Nephron progenitor cell (in vitro differentiated cells): Measurements from ENCODE around the gene NEAT1.
A peak's percentile ranks its signal among the peaks of the same experiment; 100 is the strongest.

ENCODE experiments used
- DNase-seq: peaks from one replicate; pipeline ENCODE4 v3.0.0; 2021
- H3K27ac Mint-ChIP-seq: 2 replicates; pipeline ENCODE4 v1.8.0; 2021; ENCODE audit warnings: mild to moderate bottlenecking, moderate library complexity, mixed read lengths
- H3K27me3 Mint-ChIP-seq: 2 replicates; pipeline ENCODE4 v1.8.0; 2021; ENCODE audit warnings: mild to moderate bottlenecking, low read depth, mixed read lengths; ENCODE audit not compliant: poor library complexity
- H3K36me3 Mint-ChIP-seq: 2 replicates; pipeline ENCODE4 v1.8.0; 2021; ENCODE audit warnings: low read depth, mixed read lengths
- H3K4me1 Mint-ChIP-seq: 2 replicates; pipeline ENCODE4 v1.8.0; 2021; ENCODE audit warnings: mixed read lengths
- H3K4me3 Mint-ChIP-seq: 2 replicates; pipeline ENCODE4 v1.8.0; 2021; ENCODE audit warnings: mild to moderate bottlenecking, moderate library complexity, mixed read lengths
- H3K9me3 Mint-ChIP-seq: 2 replicates; pipeline ENCODE4 v1.8.0; 2021; ENCODE audit warnings: mild to moderate bottlenecking, moderate library complexity, mixed read lengths
- TF ChIP-seq, protein P1 (sequence below): fragments of 200-600 bp; sonication (generic); IDR thresholded peaks from 2 replicates; pipeline ENCODE4 v1.5.0; 2021; ENCODE audit warnings: antibody characterized with exemption

Gene NEAT1

DNA sequence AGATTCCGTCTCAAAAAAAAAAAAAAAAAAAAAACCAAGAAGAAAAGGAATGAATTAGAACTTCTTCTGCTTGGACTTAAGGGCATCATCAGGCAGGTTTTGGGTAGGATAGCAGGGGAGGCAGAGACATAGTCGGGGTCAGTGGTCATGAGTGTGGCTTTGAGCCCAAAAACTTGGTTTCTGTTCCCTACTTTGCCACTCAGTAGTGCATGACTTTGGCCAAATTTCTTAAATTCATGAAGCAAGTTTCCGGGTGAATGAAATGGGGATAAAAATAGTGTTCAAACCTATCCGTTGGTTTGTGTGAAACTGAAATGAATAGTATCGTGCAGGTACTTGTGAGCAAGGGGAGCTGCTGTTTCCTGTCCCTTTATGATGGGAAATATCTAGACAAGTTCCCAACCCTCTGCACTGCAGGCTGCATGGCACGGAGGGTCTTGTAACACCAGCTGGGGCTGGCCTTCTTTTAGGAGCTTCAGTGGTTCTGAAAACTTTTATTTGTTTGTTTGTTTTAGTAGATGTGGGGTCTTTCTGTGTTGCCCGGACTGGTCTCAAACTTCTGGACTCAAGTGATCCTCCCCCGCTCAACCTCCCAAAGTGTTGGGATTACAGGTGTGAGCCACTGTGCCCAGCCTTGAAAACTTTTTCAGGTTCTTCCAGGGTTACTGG is 18.4 kb downstream of the NEAT1 start:
- TF ChIP-seq, protein P1, sequence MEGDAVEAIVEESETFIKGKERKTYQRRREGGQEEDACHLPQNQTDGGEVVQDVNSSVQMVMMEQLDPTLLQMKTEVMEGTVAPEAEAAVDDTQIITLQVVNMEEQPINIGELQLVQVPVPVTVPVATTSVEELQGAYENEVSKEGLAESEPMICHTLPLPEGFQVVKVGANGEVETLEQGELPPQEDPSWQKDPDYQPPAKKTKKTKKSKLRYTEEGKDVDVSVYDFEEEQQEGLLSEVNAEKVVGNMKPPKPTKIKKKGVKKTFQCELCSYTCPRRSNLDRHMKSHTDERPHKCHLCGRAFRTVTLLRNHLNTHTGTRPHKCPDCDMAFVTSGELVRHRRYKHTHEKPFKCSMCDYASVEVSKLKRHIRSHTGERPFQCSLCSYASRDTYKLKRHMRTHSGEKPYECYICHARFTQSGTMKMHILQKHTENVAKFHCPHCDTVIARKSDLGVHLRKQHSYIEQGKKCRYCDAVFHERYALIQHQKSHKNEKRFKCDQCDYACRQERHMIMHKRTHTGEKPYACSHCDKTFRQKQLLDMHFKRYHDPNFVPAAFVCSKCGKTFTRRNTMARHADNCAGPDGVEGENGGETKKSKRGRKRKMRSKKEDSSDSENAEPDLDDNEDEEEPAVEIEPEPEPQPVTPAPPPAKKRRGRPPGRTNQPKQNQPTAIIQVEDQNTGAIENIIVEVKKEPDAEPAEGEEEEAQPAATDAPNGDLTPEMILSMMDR: no peak
- peaks cover 64% of the 10 kb centered on the region for H3K4me1 Mint-ChIP-seq

DNA sequence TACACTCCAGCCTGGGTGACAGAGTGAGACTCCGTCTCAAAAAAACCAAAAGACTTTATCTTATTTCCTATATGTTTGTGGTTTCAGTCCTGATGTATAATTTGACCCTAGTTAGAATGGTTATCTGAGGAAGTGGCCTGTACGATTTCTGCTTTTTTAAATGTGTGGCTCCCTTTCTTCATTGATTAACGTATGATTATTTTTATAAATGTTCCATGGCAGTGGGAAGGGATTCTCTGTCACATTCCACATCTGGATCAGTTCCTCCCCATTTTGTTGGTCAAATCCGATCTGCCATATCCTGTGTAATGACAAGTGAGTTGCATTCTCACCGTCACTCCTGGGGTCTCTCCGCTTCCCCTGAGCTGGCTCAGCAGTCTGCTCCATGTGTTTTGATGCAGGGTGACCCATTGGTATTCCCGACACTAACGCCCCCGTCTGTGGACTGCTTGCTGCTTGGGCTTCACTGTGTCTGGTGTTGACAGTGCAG is 20.3 kb downstream of the NEAT1 start:
- peaks cover 3% of the 10 kb centered on the region for H3K9me3 Mint-ChIP-seq
- peak overlapping the region; percentile 98 for H3K27ac Mint-ChIP-seq
- peaks cover 58% of the 10 kb centered on the region for H3K4me1 Mint-ChIP-seq

More for the DNA sequence above, 18.4 kb downstream of the NEAT1 start:
- no peak overlapping the region for H3K4me3 Mint-ChIP-seq
- DNase-seq: no peak
- no peaks in the 10 kb centered on the region for H3K9me3 Mint-ChIP-seq
- H3K27ac Mint-ChIP-seq: peak overlapping the region; percentile 57
- peaks cover 43% of the 10 kb centered on the region for H3K36me3 Mint-ChIP-seq
- no peaks in the 10 kb centered on the region for H3K27me3 Mint-ChIP-seq

DNA sequence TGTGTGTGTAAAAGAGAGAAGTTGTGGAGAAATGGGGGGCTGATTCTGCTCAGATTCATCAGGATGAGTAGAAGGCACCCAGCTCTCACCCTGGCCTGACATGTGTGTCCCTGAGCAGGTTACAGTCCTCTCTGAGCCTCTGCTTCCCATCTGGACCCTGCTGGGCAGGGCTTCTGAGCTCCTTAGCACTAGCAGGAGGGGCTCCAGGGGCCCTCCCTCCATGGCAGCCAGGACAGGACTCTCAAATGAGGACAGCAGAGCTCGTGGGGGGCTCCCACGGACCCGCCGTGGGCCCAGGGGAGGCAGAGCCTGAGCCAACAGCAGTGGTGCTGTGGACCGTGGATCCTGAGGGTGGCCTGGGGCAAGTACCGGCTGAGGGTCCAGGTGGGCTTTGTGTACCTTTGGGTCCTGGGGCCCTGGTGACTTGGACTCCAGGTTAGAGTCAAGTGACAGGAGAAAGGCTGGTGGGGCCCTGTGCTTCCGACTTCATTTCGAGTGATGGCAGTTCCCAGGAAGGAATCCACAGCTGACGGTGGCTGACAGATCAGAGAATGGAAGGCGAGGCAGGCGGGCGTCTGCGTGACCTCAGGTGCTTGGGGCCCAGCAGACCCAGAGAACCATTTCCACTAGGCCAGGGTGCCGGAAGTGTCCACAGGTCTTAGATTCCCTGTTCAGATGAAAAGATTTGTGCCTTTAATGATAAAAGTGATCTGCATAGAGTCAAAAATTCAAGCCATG is 21.9 kb downstream of the NEAT1 start:
- DNase-seq: no peak
- TF ChIP-seq, protein P1: no peak
- Mint-ChIP-seq H3K4me3 (no peak overlapping the region), H3K9me3 (peaks cover 9% of the 10 kb centered on the region), H3K27ac (peak overlapping the region; percentile 98), H3K4me1 (peaks cover 73% of the 10 kb centered on the region), H3K27me3 (no peaks in the 10 kb centered on the region), H3K36me3 (peaks cover 41% of the 10 kb centered on the region)

More for the DNA sequence above, 20.3 kb downstream of the NEAT1 start:
- TF ChIP-seq, protein P1: no peak
- DNase-seq: no peak
- H3K4me3 Mint-ChIP-seq: peak overlapping the region; percentile 28
- no peaks in the 10 kb centered on the region for H3K27me3 Mint-ChIP-seq
- peaks cover 48% of the 10 kb centered on the region for H3K36me3 Mint-ChIP-seq

DNA sequence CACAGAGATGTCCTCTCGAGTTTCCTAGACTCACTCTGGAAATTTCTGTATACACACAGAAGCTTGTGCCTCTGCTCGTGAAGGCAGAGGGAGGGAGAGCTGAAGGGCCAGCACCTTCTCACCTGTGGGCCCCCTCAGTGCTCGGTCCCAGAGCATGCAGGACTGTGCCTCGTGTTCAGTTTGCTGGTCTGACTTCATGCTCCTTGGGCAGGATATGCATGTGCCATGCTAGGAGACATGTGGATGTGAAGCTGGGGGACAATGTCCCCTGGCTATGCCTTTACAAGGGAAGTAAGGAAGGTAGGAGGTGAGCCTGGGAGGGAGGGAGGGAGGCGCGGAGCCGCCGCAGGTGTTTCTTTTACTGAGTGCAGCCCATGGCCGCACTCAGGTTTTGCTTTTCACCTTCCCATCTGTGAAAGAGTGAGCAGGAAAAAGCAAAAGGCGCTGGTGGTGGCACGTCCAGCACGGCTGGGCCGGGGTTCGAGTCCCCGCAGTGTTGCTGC is 22.6 kb downstream of the NEAT1 start:
- no peak for DNase-seq
- no peak overlapping the region for H3K4me3 Mint-ChIP-seq
- peaks cover 69% of the 10 kb centered on the region for H3K4me1 Mint-ChIP-seq
- TF ChIP-seq, protein P1: no peak
- H3K27ac Mint-ChIP-seq: peak overlapping the region; percentile 60
- peaks cover 43% of the 10 kb centered on the region for H3K36me3 Mint-ChIP-seq
- H3K9me3 Mint-ChIP-seq: peaks cover 14% of the 10 kb centered on the region
- no peaks in the 10 kb centered on the region for H3K27me3 Mint-ChIP-seq

DNA sequence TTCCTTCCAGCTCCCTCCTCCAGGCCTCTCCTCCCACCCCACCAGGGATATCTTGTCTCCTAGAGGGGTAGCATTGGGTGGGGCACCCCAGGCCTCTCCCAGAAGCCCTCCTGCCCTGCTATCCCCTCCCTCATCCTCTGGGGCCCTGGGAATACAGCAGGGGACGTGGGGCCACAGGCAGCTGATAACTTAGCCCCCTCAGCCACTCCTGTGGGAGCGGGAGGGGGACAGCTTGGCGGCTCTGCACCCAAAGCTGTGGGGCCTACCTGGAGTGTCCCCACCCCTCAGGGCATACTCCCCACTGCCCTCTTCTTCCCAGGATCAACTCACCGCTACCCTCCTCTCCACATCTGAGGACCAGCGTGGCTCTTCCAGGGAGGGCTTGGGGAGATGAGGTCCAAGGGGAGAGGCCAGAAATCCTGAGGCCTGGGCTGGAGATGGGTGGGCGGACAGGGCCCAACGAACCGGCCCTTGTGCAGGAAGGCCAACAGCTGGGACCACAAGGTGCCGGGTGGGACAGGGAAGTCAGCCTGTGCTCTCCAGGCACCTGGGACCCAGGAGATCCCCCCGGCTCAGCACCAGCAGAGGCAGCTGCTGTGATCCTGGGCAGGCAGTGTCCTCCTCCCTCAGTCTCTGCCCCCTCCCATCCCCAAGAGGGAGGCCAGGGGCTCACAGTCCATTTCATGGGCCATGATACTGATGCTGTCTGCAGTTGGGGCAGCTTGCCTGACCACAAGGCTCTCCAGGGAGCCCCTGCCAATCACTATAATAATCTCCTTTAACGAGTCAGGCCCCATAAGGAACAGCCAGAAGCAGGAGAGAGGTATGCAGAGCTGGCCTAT is 23.2 kb downstream of the NEAT1 start:
- no peak for DNase-seq
- H3K9me3 Mint-ChIP-seq: peaks cover 20% of the 10 kb centered on the region
- H3K4me3 Mint-ChIP-seq: no peak overlapping the region
- peaks cover 62% of the 10 kb centered on the region for H3K4me1 Mint-ChIP-seq
- H3K27me3 Mint-ChIP-seq: no peaks in the 10 kb centered on the region
- peaks cover 43% of the 10 kb centered on the region for H3K36me3 Mint-ChIP-seq
- peak overlapping the region; percentile 89 for H3K27ac Mint-ChIP-seq
- TF ChIP-seq, protein P1: no peak
